Fibroblast of lung (primary cell): ENCODE measurements around the gene RTL10. TPM values are rescaled to one million over a fixed set of nuclear protein-coding genes. Genes with fewer than 3 reads are reported as not detected.

Experiments
- DNase-seq, 2 donors: peaks; one replicate each; pipeline versions ENCODE4 v3.0.0 to v3.0.0-alpha.2; 2010; ENCODE audit warnings: low read depth in 2 of 2
- H2AFZ ChIP-seq: 2 replicates; pipeline ENCODE4 v1.5.1; 2012; ENCODE audit warnings: low read length, control low read depth, inconsistent platforms
- H3K27ac ChIP-seq: 2 replicates; pipeline ENCODE4 v1.5.1; 2011; ENCODE audit warnings: low read length, control low read depth; ENCODE audit not compliant: insufficient read depth
- H3K27me3 ChIP-seq: 2 replicates; pipeline ENCODE4 v1.5.1; 2011; ENCODE audit warnings: mild to moderate bottlenecking, low read length; ENCODE audit not compliant: control insufficient read depth, insufficient read depth
- H3K36me3 ChIP-seq: 2 replicates; pipeline ENCODE4 v1.5.1; 2011; ENCODE audit warnings: low read length; ENCODE audit not compliant: control insufficient read depth, insufficient read depth
- H3K4me1 ChIP-seq: 2 replicates; pipeline ENCODE4 v1.5.1; 2011; ENCODE audit warnings: low read length; ENCODE audit not compliant: control insufficient read depth, insufficient read depth; ENCODE audit errors: extremely low read depth
- H3K4me2 ChIP-seq: 2 replicates; pipeline ENCODE4 v1.5.1; 2011; ENCODE audit warnings: low read length, control low read depth; ENCODE audit not compliant: insufficient read depth; ENCODE audit errors: extremely low read depth
- H3K4me3 ChIP-seq, 4 experiments: fragments of 200-600 bp in 1 of 4; sonication (generic) in 1 of 4; replicated peaks in 1 of 4; 2 replicates each; pipeline ENCODE4 v1.5.1; 2011 to 2016; ENCODE audit warnings: low read length in 4 of 4, low read depth in 3 of 4, mild to moderate bottlenecking in 3 of 4, control low read depth in 2 of 4, inconsistent platforms in 1 of 4, mixed read lengths in 1 of 4; ENCODE audit not compliant: insufficient read depth in 1 of 4; ENCODE audit errors: control extremely low read depth in 1 of 4
- H3K79me2 ChIP-seq: 2 replicates; pipeline ENCODE4 v1.5.1; 2012; ENCODE audit warnings: mild to moderate bottlenecking, low read length, inconsistent platforms; ENCODE audit not compliant: control insufficient read depth, insufficient read depth
- H3K9ac ChIP-seq: 2 replicates; pipeline ENCODE4 v1.5.1; 2011; ENCODE audit warnings: mild to moderate bottlenecking, low read length, control low read depth; ENCODE audit not compliant: insufficient read depth
- H3K9me3 ChIP-seq: 2 replicates; pipeline ENCODE4 v1.5.1; 2012; ENCODE audit warnings: low read depth, low read length; ENCODE audit not compliant: control insufficient read depth, insufficient read depth
- H4K20me1 ChIP-seq: 2 replicates; pipeline ENCODE4 v1.5.1; 2011; ENCODE audit warnings: low read length; ENCODE audit not compliant: control insufficient read depth, insufficient read depth; ENCODE audit errors: extremely low read depth
- CTCF ChIP-seq, 2 donors: IDR thresholded peaks in 1 of 2; conservative IDR thresholded peaks in 1 of 2; 1 replicate in 1 of 2; 2 replicates in 1 of 2; pipeline ENCODE4 v1.5.1; 2011 to 2012; ENCODE audit warnings: low read length in 2 of 2, control low read depth in 1 of 2, inconsistent platforms in 1 of 2, low read depth in 1 of 2, mild to moderate bottlenecking in 1 of 2
- EZH2 ChIP-seq: IDR thresholded peaks from 2 replicates; pipeline ENCODE4 v1.5.1; 2012; ENCODE audit warnings: low read length, control low read depth, mild to moderate bottlenecking; ENCODE audit errors: missing control alignments
- polyA plus RNA-seq, 2 donors: library from polyadenylated mRNA; depleted of rRNA in 1 of 2; stranded (reverse) in 1 of 2; unstranded in 1 of 2; fragments of >200 nt; gene quantifications; 2 replicates each; pipeline ENCODE4 v1.2.1, GENCODE V29; 2011 to 2012; ENCODE audit warnings: missing spikeins in 1 of 2
- total RNA-seq: library from RNA; depleted of rRNA; stranded (reverse); fragments of >200 nt; gene quantifications from 2 replicates; pipeline ENCODE4 v1.2.1, GENCODE V29; 2014

The RTL10 gene
- total and polyA plus RNA-seq, 2 donors (not counting 1 experiment from before 2014, with no cell fraction given) = 6.5 to 7.3 TPM

GRCh38 chr22:19897726-19898125 is 43.1 kb upstream of the RTL10 start:
- no peak for DNase-seq
- Histone ChIP-seq H3K36me3 (peaks cover 3% of the 10 kb centered on the region), H3K4me3 (no peak overlapping the region), H3K27ac (no peak overlapping the region), H3K9me3 (no peaks in the 10 kb centered on the region), H3K4me2 (no peak overlapping the region), H3K9ac (no peak overlapping the region), H3K4me1 (no peaks in the 10 kb centered on the region), H4K20me1 (no peaks in the 10 kb centered on the region), H3K79me2 (no peaks in the 10 kb centered on the region), H3K27me3 (no peaks in the 10 kb centered on the region), H2AFZ (no peak overlapping the region)
- no peak for TF ChIP-seq CTCF (conservative IDR thresholded peaks at IDR 0.05 in 1 of 2, IDR thresholded peaks at IDR 0.05 in 1 of 2; ENCODE audit: low read depth in 1 of 2, low read length in 2 of 2)
- TF ChIP-seq EZH2 = no peak

GRCh38 chr22:19896665-19897355 is 42.1 kb upstream of the RTL10 start:
- Histone ChIP-seq H3K27ac (no peak overlapping the region), H3K36me3 (peaks cover 3% of the 10 kb centered on the region), H3K4me1 (peaks cover 2% of the 10 kb centered on the region), H2AFZ (no peak overlapping the region), H4K20me1 (no peaks in the 10 kb centered on the region), H3K27me3 (no peaks in the 10 kb centered on the region), H3K4me3 (no peak overlapping the region), H3K9ac (no peak overlapping the region), H3K79me2 (no peaks in the 10 kb centered on the region), H3K4me2 (no peak overlapping the region), H3K9me3 (no peaks in the 10 kb centered on the region)
- TF ChIP-seq CTCF (conservative IDR thresholded peaks at IDR 0.05 in 1 of 2, IDR thresholded peaks at IDR 0.05 in 1 of 2; ENCODE audit: low read depth in 1 of 2, low read length in 2 of 2) = no peak
- TF ChIP-seq EZH2 = no peak
- no peak for DNase-seq

- Histone ChIP-seq H3K4me3 (no peak overlapping the region), H3K36me3 (peaks cover 3% of the 10 kb centered on the region), H2AFZ (no peak overlapping the region), H3K27me3 (no peaks in the 10 kb centered on the region), H3K79me2 (no peaks in the 10 kb centered on the region), H3K27ac (no peak overlapping the region), H3K9me3 (no peaks in the 10 kb centered on the region), H3K4me2 (no peak overlapping the region), H3K9ac (no peak overlapping the region), H4K20me1 (no peaks in the 10 kb centered on the region), H3K4me1 (peaks cover 6% of the 10 kb centered on the region)
- no peak for DNase-seq
- TF ChIP-seq EZH2 = no peak
- TF ChIP-seq CTCF (conservative IDR thresholded peaks at IDR 0.05 in 1 of 2, IDR thresholded peaks at IDR 0.05 in 1 of 2; ENCODE audit: low read depth in 1 of 2, low read length in 2 of 2) = no peak
Observed at GRCh38 chr22:19895160-19895849, 40.6 kb upstream of the RTL10 start.
